HepG2 (cell line): ENCODE measurements around the gene MEAK7. TPM values are rescaled to one million over a fixed set of nuclear protein-coding genes. Genes with fewer than 3 reads are reported as not detected.

Experiments used
- HNF4A ChIP-seq: sonication (generic); formaldehyde crosslinking; IDR thresholded peaks from 2 replicates; pipeline ENCODE4 v1.4.0; 2020; ENCODE audit warnings: missing genetic modification reagents
- HOXA9 ChIP-seq: sonication (generic); formaldehyde crosslinking; IDR thresholded peaks from 2 replicates; pipeline ENCODE4 v1.8.1; 2022; ENCODE audit warnings: missing genetic modification reagents, mild to moderate bottlenecking, moderate library complexity, borderline replicate concordance
- MEIS1 ChIP-seq: sonication (generic); formaldehyde crosslinking; IDR thresholded peaks from 2 replicates; pipeline ENCODE4 v1.9.0; 2021; ENCODE audit warnings: mild to moderate bottlenecking, missing genetic modification reagents, moderate library complexity, borderline replicate concordance
- MEIS2 ChIP-seq: sonication (generic); formaldehyde crosslinking; IDR thresholded peaks from 2 replicates; pipeline ENCODE4 v1.9.0; 2021; ENCODE audit warnings: mild to moderate bottlenecking, missing genetic modification reagents
- POGZ ChIP-seq: sonication (generic); formaldehyde crosslinking; IDR thresholded peaks from 2 replicates; pipeline ENCODE4 v1.4.0; 2020; ENCODE audit warnings: mild to moderate bottlenecking, missing genetic modification reagents
- PRDM10 ChIP-seq: sonication (generic); formaldehyde crosslinking; IDR thresholded peaks from 2 replicates; pipeline ENCODE4 v1.4.0; 2020; ENCODE audit warnings: low read depth, missing genetic modification reagents
- ZMAT3 ChIP-seq: sonication (generic); formaldehyde crosslinking; conservative IDR thresholded peaks from 2 replicates; pipeline ENCODE4 v1.7.0; 2021; ENCODE audit warnings: missing genetic modification reagents
- ZNF281 ChIP-seq: sonication (generic); formaldehyde crosslinking; IDR thresholded peaks from 2 replicates; pipeline ENCODE4 v1.4.0; 2020; ENCODE audit warnings: missing genetic modification reagents, borderline replicate concordance
- ZNF44 ChIP-seq: sonication (generic); formaldehyde crosslinking; IDR thresholded peaks from 2 replicates; pipeline ENCODE4 v1.5.1; 2020; ENCODE audit warnings: mild to moderate bottlenecking, missing genetic modification reagents
- ZSCAN25 ChIP-seq: sonication (generic); formaldehyde crosslinking; IDR thresholded peaks from 2 replicates; pipeline ENCODE4 v1.8.0; 2022; ENCODE audit warnings: mild to moderate bottlenecking, missing genetic modification reagents
- polyA plus RNA-seq, 8 experiments: library from polyadenylated mRNA; depleted of rRNA in 3 of 8; stranded (reverse) in 7 of 8; unstranded in 1 of 8; fragments of >200 nt; fragmentation: Illumina TruSeq in 4 of 8; extraction: Trizol in 4 of 8; gene quantifications; 2 replicates each; pipeline versions ENCODE4 v1.2.1 to v1.2.3, GENCODE V29; 2011 to 2016; ENCODE audit warnings: low read depth in 4 of 8, missing spikeins in 1 of 8, mixed read lengths in 1 of 8; ENCODE audit not compliant: insufficient read depth in 1 of 8
- total RNA-seq, 5 experiments: library from RNA; depleted of rRNA; stranded (reverse); fragments of >200 nt; fragmentation: Illumina TruSeq; extraction: Trizol; gene quantifications; 2 replicates each; pipeline ENCODE4 v1.2.3, GENCODE V29; 2016; ENCODE audit warnings: low read depth in 1 of 5
- TF ChIP-seq, protein P1 (sequence below): sonication (generic); formaldehyde crosslinking; IDR thresholded peaks from 2 replicates; pipeline ENCODE4 v1.4.0; 2020; ENCODE audit warnings: missing genetic modification reagents

MEAK7 gene
- total and polyA plus RNA-seq, 2 of the 13 experiments (the other 11 are each of a cell fraction or from before 2014, with no cell fraction given), result 11.8 to 14.7 TPM

DNA sequence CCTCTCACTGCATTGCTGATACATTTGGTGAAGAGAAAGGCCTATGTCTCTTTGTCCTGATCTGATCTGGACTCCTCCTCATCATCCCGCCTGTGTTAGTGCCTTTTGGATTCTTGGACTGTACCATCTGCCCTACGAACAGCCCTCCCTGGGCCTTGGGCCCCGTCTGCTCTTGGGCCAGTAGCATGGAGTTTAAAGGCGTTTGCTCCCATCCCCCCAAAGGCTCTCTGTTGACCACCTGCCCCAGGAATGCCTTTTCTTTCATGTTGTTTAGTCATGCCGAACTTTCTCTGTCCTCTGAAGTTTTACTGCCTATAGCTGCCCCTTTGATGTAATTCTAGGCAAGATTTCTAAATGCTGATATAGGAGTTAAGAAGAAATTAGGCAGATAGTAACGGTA lies 30.9 kb upstream of the MEAK7 start (continued):
- TF ChIP-seq, protein P1, sequence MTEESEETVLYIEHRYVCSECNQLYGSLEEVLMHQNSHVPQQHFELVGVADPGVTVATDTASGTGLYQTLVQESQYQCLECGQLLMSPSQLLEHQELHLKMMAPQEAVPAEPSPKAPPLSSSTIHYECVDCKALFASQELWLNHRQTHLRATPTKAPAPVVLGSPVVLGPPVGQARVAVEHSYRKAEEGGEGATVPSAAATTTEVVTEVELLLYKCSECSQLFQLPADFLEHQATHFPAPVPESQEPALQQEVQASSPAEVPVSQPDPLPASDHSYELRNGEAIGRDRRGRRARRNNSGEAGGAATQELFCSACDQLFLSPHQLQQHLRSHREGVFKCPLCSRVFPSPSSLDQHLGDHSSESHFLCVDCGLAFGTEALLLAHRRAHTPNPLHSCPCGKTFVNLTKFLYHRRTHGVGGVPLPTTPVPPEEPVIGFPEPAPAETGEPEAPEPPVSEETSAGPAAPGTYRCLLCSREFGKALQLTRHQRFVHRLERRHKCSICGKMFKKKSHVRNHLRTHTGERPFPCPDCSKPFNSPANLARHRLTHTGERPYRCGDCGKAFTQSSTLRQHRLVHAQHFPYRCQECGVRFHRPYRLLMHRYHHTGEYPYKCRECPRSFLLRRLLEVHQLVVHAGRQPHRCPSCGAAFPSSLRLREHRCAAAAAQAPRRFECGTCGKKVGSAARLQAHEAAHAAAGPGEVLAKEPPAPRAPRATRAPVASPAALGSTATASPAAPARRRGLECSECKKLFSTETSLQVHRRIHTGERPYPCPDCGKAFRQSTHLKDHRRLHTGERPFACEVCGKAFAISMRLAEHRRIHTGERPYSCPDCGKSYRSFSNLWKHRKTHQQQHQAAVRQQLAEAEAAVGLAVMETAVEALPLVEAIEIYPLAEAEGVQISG, result no peak
- TF ChIP-seq ZNF44 (CRISPR knock-in tag) (no peak), HOXA9 (CRISPR knock-in tag) (no peak), ZMAT3 (CRISPR knock-in tag) (no peak), ZNF281 (peak; percentile 85; the same call in 1 of the 2 replicates), HNF4A (CRISPR knock-in tag) (0 out of 2 replicates have a peak, but pooled peaks have one; percentile 16), ZSCAN25 (CRISPR knock-in tag) (no peak), PRDM10 (CRISPR knock-in tag) (peak; percentile 95), MEIS2 (CRISPR knock-in tag) (no peak), MEIS1 (no peak), POGZ (no peak)
